Measurements from ENCODE around the gene STN1.

The STN1 gene

GRCh38 chr10:103905441-103905840, 12.5 kb downstream of the STN1 start:
- no peak for TF ChIP-seq CTCF (IDR thresholded peaks at IDR 0.05)

GRCh38 chr10:103901299-103901698, 16.7 kb downstream of the STN1 start:
- no peak for TF ChIP-seq CTCF (IDR thresholded peaks at IDR 0.05)

GRCh38 chr10:103899312-103899711, 18.7 kb downstream of the STN1 start:
- TF ChIP-seq CTCF (IDR thresholded peaks at IDR 0.05) = no peak

GRCh38 chr10:103897241-103897774, 20.7 kb downstream of the STN1 start:
- TF ChIP-seq CTCF (IDR thresholded peaks at IDR 0.05) = no peak

- no peak for TF ChIP-seq CTCF (IDR thresholded peaks at IDR 0.05)
Observed at GRCh38 chr10:103896225-103896624, 21.8 kb downstream of the STN1 start.

GRCh38 chr10:103895411-103896186, 22.4 kb downstream of the STN1 start:
- TF ChIP-seq CTCF (IDR thresholded peaks at IDR 0.05) = no peak

- TF ChIP-seq CTCF (IDR thresholded peaks at IDR 0.05) = no peak
Observed at GRCh38 chr10:103894441-103894864, 23.5 kb downstream of the STN1 start.

Data from LNCAP (cell line).